ENCODE measurements around the gene MSI2.

- no peak for TF ChIP-seq POLR2A (IDR thresholded peaks at IDR 0.05)
- TF ChIP-seq CTCF (IDR thresholded peaks at IDR 0.05): no peak
- no peak for TF ChIP-seq EP300 (IDR thresholded peaks at IDR 0.05)
Observed at GRCh38 chr17:57273490-57273889, 17.2 kb downstream of the MSI2 start.

Measured in suprapubic skin (tissue), 3 donors.